Epithelial cell of proximal tubule (primary cell): ENCODE measurements around the gene KBTBD8. TPM values are rescaled to one million over a fixed set of nuclear protein-coding genes. Genes with fewer than 3 reads are reported as not detected.

ENCODE experiments used
- DNase-seq: peaks from one replicate; pipeline ENCODE4 v3.0.0-alpha.2; 2011; ENCODE audit warnings: low read depth
- H3K4me3 ChIP-seq: 2 replicates; pipeline ENCODE4 v1.5.1; 2011; ENCODE audit warnings: low read depth, mild to moderate bottlenecking, low read length
- CTCF ChIP-seq: conservative IDR thresholded peaks from 2 replicates; pipeline ENCODE4 v1.5.1; 2012; ENCODE audit warnings: low read depth, mild to moderate bottlenecking, low read length
- total RNA-seq: library from RNA; depleted of rRNA; stranded (reverse); fragments of >200 nt; gene quantifications from 2 replicates; pipeline ENCODE4 v1.2.3, GENCODE V29; 2015

Gene KBTBD8
- total RNA-seq, 1 donor from 2014 or later, result 0.69 TPM

DNA sequence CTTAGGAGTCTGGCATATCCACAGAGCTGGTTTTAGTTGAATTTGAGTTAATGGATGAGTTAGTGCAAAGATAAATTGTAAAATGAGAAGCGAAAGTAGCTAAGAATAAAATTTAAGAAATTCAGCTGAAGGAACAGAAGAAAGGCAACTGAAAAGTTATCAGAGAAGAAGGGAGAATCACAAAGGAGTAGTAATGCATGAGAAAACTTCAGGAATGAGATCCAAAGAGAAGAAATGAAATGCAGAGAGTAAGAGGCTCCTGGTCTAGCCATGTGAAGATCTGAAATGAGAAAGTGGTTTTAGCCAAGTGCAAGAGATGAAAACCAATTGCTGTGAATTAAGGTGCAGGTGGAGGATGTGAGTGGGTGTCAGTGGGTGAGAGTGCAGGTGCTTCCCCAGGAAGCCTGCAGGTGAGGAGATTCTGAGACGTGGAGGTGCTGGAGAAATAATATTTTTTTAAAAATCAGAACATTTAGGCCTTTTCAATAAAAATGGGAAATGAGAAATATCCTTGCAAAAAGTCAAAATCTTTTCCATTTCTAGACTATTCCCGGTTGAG, 18.5 kb downstream of the KBTBD8 start:
- no peak for DNase-seq
- no peak for TF ChIP-seq CTCF
- H3K4me3 ChIP-seq, result no peak overlapping the region

GRCh38 chr3:67017211-67017610, 19.1 kb downstream of the KBTBD8 start:
- no peak for DNase-seq

DNA sequence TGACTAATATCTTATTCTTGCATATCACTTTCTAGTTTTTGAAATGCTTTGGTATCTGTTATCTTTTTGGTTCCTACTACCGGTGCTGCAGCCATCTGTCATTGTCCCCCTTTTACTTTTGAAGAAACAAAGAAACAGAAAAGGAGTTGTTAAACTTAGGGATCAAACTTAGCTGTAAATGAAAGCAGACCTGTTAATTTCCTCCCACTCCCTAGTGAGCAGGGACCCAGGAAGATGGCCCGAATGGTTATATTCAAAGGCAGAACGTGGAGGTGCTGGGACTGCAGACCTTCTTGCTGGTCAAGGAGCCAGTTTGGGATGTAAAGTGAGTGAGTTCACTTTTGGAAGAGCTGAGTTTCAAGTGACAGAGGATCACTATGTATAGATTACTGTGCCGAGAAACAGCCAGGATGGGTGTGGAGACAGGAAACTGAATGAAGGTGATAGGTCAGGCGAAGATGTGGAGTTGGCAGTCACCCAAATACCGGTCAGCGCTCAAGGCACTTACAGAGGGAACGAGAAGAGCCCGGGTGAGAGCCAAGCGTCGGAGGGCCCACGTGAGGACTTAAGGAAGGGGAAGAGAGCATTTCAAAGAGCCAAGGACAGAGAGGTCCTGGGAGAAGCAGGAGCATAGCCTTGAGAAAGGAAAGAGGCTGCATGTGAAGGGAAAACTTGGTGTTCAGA, 20.1 kb downstream of the KBTBD8 start:
- H3K4me3 ChIP-seq, result no peak overlapping the region
- no peak for TF ChIP-seq CTCF
- no peak for DNase-seq

More at GRCh38 chr3:67017211-67017610, 19.1 kb downstream of the KBTBD8 start:
- no peak overlapping the region for H3K4me3 ChIP-seq
- no peak for TF ChIP-seq CTCF

- DNase-seq, result no peak
- H3K4me3 ChIP-seq, result no peak overlapping the region
- TF ChIP-seq CTCF, result no peak
Measured at GRCh38 chr3:67018789-67019526, 20.9 kb downstream of the KBTBD8 start.

GRCh38 chr3:67028001-67028784, 30.1 kb downstream of the KBTBD8 start:
- no peak for DNase-seq
- no peak overlapping the region for H3K4me3 ChIP-seq

More at GRCh38 chr3:67028001-67028784, 30.1 kb downstream of the KBTBD8 start:
- TF ChIP-seq CTCF, result no peak
